ENCODE results near the gene NDUFS2.

DNA sequence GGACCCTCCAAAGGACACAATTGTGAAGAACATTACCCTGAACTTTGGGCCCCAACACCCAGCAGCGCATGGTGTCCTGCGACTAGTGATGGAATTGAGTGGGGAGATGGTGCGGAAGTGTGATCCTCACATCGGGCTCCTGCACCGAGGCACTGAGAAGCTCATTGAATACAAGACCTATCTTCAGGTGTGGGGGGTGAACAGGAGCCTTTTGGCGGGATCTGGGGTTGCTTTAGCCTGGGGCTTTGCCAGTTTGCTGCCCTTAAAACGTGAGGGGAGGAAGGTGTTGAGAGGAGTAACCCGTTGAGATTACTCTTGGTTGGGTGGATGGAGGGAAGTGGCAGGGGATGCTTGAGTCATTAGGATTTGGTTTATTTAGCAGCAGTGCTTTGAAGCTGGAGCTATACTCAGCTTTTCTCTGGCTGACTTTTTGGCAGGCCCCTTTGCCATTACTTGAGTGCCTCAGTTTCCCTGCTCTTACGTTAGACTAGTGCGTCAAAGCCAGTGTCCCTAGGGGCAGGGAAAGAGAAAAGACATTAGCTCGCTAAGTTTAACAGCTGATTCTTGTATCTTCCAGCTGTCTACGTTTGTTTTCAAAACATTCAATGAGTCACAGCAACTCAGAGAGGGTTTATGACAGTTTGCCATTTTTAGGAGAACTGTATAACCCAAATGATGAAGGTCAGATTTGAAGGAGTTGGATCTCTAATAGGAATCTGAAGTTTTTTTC is 4.4 kb downstream of the NDUFS2 start:
- TF ChIP-seq POLR2A (IDR thresholded peaks at IDR 0.05; ENCODE audit: low read length) (no peak), GATA1 (IDR thresholded peaks at IDR 0.05; ENCODE audit: low read depth, low read length) (no peak)

Data from erythroblast (primary cell).